HCT116 (cell line): ENCODE measurements around the gene CHRNB4. TPM values are rescaled to one million over a fixed set of nuclear protein-coding genes. Genes with fewer than 3 reads are reported as not detected.

Experiments used
- ATAC-seq: fragments of 200-7000 bp; cut with Tn5 transposase; 2 replicates; pipeline ENCODE4 v1.9.1; 2020; ENCODE audit warnings: mild to moderate bottlenecking, moderate library complexity
- BruUV-seq: library from RNA; stranded (reverse); fragments of 400-500 nt; replicated peaks from 2 replicates; lab custom pipeline; 2021; lab: Mats Ljungman, UMichigan
- CTCF ChIA-PET: fragments of 300-600 bp; sonication (Branson Sonifier 250); formaldehyde crosslinking; loops from one replicate; lab custom pipeline; 2021; ENCODE audit warnings: antibody characterized with exemption; lab: Charles Lee
- POLR2A ChIA-PET: fragments of 300-600, 350-600 bp; sonication (Branson Sonifier 250); formaldehyde crosslinking; loops from one replicate; lab custom pipeline; 2021; ENCODE audit warnings: antibody characterized with exemption; lab: Charles Lee
- RAD21 ChIA-PET, 2 experiments: fragments of 300-600 bp; sonication (Branson Sonifier 250); formaldehyde crosslinking; loops; one replicate each; lab custom pipeline; 2023; ENCODE audit warnings: low total read pairs in 2 of 2; ENCODE audit not compliant: uncharacterized antibody in 2 of 2, unreplicated experiment in 2 of 2, low non-redundant PET in 1 of 2; lab: Charles Lee
- DNase-seq: peaks from one replicate; pipeline ENCODE4 v3.0.0-alpha.2; 2010; ENCODE audit warnings: low read depth, low spot score
- H2AFZ ChIP-seq: fragments of 200-600 bp; shearing (Covaris generic), sonication (generic); 2 replicates; pipeline ENCODE4 v1.6.1; 2017; ENCODE audit warnings: low read depth, mixed run types, mixed read lengths, antibody characterized with exemption, low read length; ENCODE audit not compliant: poor library complexity, severe bottlenecking
- H3K27ac ChIP-seq: 2 replicates; pipeline ENCODE4 v1.5.1; 2012; ENCODE audit warnings: low read depth, low read length
- H3K27me3 ChIP-seq: fragments of 200-600 bp; sonication (generic); 2 replicates; pipeline ENCODE4 v1.6.1; 2016; ENCODE audit warnings: mixed run types, low read length, mixed read lengths; ENCODE audit not compliant: insufficient read depth
- H3K36me3 ChIP-seq, 2 experiments: fragments of 200-500 bp in 1 of 2; fragments of 200-600 bp in 1 of 2; sonication (Bioruptor generic) in 1 of 2; sonication (generic) in 1 of 2; 2 replicates each; pipeline versions ENCODE4 v1.5.1 to v1.6.1; 2014 to 2016; ENCODE audit warnings: low read length in 2 of 2, inconsistent platforms in 1 of 2, mixed read lengths in 1 of 2, mixed run types in 1 of 2; ENCODE audit not compliant: insufficient read depth in 2 of 2, control insufficient read depth in 1 of 2
- H3K4me1 ChIP-seq, 2 experiments: fragments of 200-600 bp in 1 of 2; sonication (generic) in 1 of 2; 2 replicates each; pipeline versions ENCODE4 v1.5.1 to v1.6.1; 2012 to 2017; ENCODE audit warnings: low read length in 2 of 2, inconsistent platforms in 1 of 2, mild to moderate bottlenecking in 1 of 2, mixed read lengths in 1 of 2, mixed run types in 1 of 2, moderate library complexity in 1 of 2; ENCODE audit not compliant: insufficient read depth in 2 of 2, control insufficient read depth in 1 of 2
- H3K4me2 ChIP-seq: fragments of 200-600 bp; sonication (generic); 2 replicates; pipeline ENCODE4 v1.6.1; 2017; ENCODE audit warnings: mixed run types, low read length, mixed read lengths
- H3K4me3 ChIP-seq, 2 experiments: fragments of 200-600 bp in 1 of 2; sonication (generic) in 1 of 2; replicated peaks in 1 of 2; 2 replicates each; pipeline ENCODE4 v1.5.1; 2011 to 2016; ENCODE audit warnings: low read length in 2 of 2, control low read depth in 1 of 2, low read depth in 1 of 2, mild to moderate bottlenecking in 1 of 2, mixed read lengths in 1 of 2, mixed run types in 1 of 2
- H3K79me2 ChIP-seq: fragments of 200-600 bp; sonication (generic); 2 replicates; pipeline ENCODE4 v1.6.1; 2017; ENCODE audit warnings: mild to moderate bottlenecking, mixed run types, low read length, moderate library complexity, mixed read lengths; ENCODE audit not compliant: insufficient read depth
- H3K9ac ChIP-seq: fragments of 200-600 bp; sonication (generic); 2 replicates; pipeline ENCODE4 v1.6.1; 2016; ENCODE audit warnings: low read length, mixed read lengths
- H3K9me2 ChIP-seq: fragments of 200-600 bp; sonication (generic), shearing (Covaris generic); 2 replicates; pipeline ENCODE4 v1.6.1; 2017; ENCODE audit warnings: mixed run types, mild to moderate bottlenecking, moderate library complexity; ENCODE audit not compliant: insufficient read depth
- H3K9me3 ChIP-seq, 2 experiments: fragments of 200-500 bp in 1 of 2; fragments of 200-600 bp in 1 of 2; sonication (Bioruptor generic) in 1 of 2; sonication (generic) in 1 of 2; 2 replicates each; pipeline ENCODE4 v1.6.1; 2014 to 2017; ENCODE audit warnings: low read length in 2 of 2, mixed read lengths in 2 of 2, inconsistent platforms in 1 of 2, low read depth in 1 of 2, mild to moderate bottlenecking in 1 of 2, mixed run types in 1 of 2, moderate library complexity in 1 of 2; ENCODE audit not compliant: control insufficient read depth in 1 of 2, insufficient read depth in 1 of 2
- H4K20me1 ChIP-seq: fragments of 200-600 bp; sonication (generic), shearing (Covaris generic); 2 replicates; pipeline ENCODE4 v1.6.1; 2017; ENCODE audit warnings: mixed run types, mild to moderate bottlenecking, moderate library complexity; ENCODE audit not compliant: insufficient read depth
- EGR1 ChIP-seq: IDR thresholded peaks from 2 replicates; pipeline ENCODE4 v1.6.1; 2012; ENCODE audit warnings: low read depth
- ELF1 ChIP-seq: IDR thresholded peaks from 2 replicates; pipeline ENCODE4 v1.6.1; 2012; ENCODE audit warnings: low read depth, borderline replicate concordance
- EZH2 ChIP-seq: fragments of 200-600 bp; sonication (generic); IDR thresholded peaks from 2 replicates; pipeline ENCODE4 v1.6.1; 2017; ENCODE audit warnings: antibody characterized with exemption, mixed run types
- FOSL1 ChIP-seq: IDR thresholded peaks from 2 replicates; pipeline ENCODE4 v1.6.1; 2012; ENCODE audit warnings: low read depth
- POLR2A ChIP-seq: IDR thresholded peaks from 2 replicates; pipeline ENCODE4 v1.7.0; 2011; ENCODE audit warnings: borderline replicate concordance; ENCODE audit not compliant: insufficient read depth, insufficient read length; ENCODE audit errors: extremely low read depth
- SIN3A ChIP-seq: IDR thresholded peaks from 2 replicates; pipeline ENCODE4 v1.6.1; 2012; ENCODE audit warnings: low read depth
- SP1 ChIP-seq: IDR thresholded peaks from 2 replicates; pipeline ENCODE4 v1.6.1; 2012; ENCODE audit warnings: low read depth
- SRF ChIP-seq: IDR thresholded peaks from 2 replicates; pipeline ENCODE4 v1.6.1; 2012; ENCODE audit warnings: low read depth
- TCF7L2 ChIP-seq: IDR thresholded peaks from 2 replicates; pipeline ENCODE4 v1.7.0; 2011; ENCODE audit warnings: borderline replicate concordance, inconsistent platforms; ENCODE audit not compliant: insufficient read depth, insufficient read length; ENCODE audit errors: extremely low read depth
- YY1 ChIP-seq: IDR thresholded peaks from 2 replicates; pipeline ENCODE4 v1.6.1; 2011; ENCODE audit warnings: low read length, low read depth, moderate library complexity, mild to moderate bottlenecking; ENCODE audit not compliant: insufficient replicate concordance; ENCODE audit errors: extremely low read depth
- ZBTB33 ChIP-seq: IDR thresholded peaks from 2 replicates; pipeline ENCODE4 v1.6.1; 2011; ENCODE audit warnings: mild to moderate bottlenecking, low read length, moderate library complexity; ENCODE audit not compliant: insufficient replicate concordance; ENCODE audit errors: extremely low read depth
- ZFX ChIP-seq: fragments of 450-650 bp; IDR thresholded peaks from 2 replicates; pipeline ENCODE4 v1.6.1; 2017
- intact Hi-C: fragments of 100-400 bp; cut with micrococcal nuclease; formaldehyde crosslinking; loops from 2 replicates; pipeline ENCODE4 v1.10.0; 2022
- total RNA-seq: library from RNA; stranded (reverse); gene quantifications from one replicate; pipeline ENCODE4 v1.2.1, GENCODE V29; 2021; ENCODE audit not compliant: unreplicated experiment

The CHRNB4 gene
- total RNA-seq, 1 experiment from 2014 or later = 2.0 TPM

GRCh38 chr15:78626381-78626995 lies 14.5 kb downstream of the CHRNB4 start:
- no TSS peak for BruUV-seq
- TF ChIP-seq YY1 (no peak), EGR1 (no peak), FOSL1 (no peak), TCF7L2 (no peak), SP1 (no peak), ELF1 (no peak), EZH2 (no peak), SRF (no peak), SIN3A (no peak), POLR2A (no peak)
- H3K27me3 ChIP-seq = no peaks in the 10 kb centered on the region

GRCh38 chr15:78625606-78626280 lies 15.3 kb downstream of the CHRNB4 start:
- no peaks in the 10 kb centered on the region for H3K79me2 ChIP-seq
- H4K20me1 ChIP-seq = no peaks in the 10 kb centered on the region
- no peak overlapping the region for H3K9ac ChIP-seq
- no peaks in the 10 kb centered on the region for H3K9me2 ChIP-seq
- no peaks in the 10 kb centered on the region for H3K36me3 ChIP-seq
- TF ChIP-seq ZBTB33 = no peak
- TF ChIP-seq ZFX = no peak
- H3K4me1 ChIP-seq = no peaks in the 10 kb centered on the region
- no peak overlapping the region for H2AFZ ChIP-seq
- intact Hi-C loops = no loop called here
- DNase-seq = no peak
- ChIA-PET RAD21 (no interaction called here), CTCF (no interaction called here), POLR2A (no interaction called here)
- H3K9me3 ChIP-seq = no peaks in the 10 kb centered on the region
- H3K27ac ChIP-seq = no peak overlapping the region
- H3K4me3 ChIP-seq = no peak overlapping the region
- ATAC-seq = no peak
- no peak overlapping the region for H3K4me2 ChIP-seq
- BruUV-seq = no TSS peak
- no peaks in the 10 kb centered on the region for H3K27me3 ChIP-seq

More at GRCh38 chr15:78626381-78626995, 14.5 kb downstream of the CHRNB4 start:
- H3K4me2 ChIP-seq = no peak overlapping the region
- intact Hi-C loops = no loop called here
- ChIA-PET RAD21 (no interaction called here), POLR2A (no interaction called here), CTCF (no interaction called here)
- H3K27ac ChIP-seq = no peak overlapping the region
- H3K4me3 ChIP-seq = no peak overlapping the region
- H3K9me3 ChIP-seq = no peaks in the 10 kb centered on the region
- no peaks in the 10 kb centered on the region for H3K36me3 ChIP-seq
- no peak overlapping the region for H3K9ac ChIP-seq
- DNase-seq (no peak), ATAC-seq (no peak)
- no peak overlapping the region for H2AFZ ChIP-seq
- H3K4me1 ChIP-seq = no peaks in the 10 kb centered on the region
- H4K20me1 ChIP-seq = no peaks in the 10 kb centered on the region
- no peaks in the 10 kb centered on the region for H3K9me2 ChIP-seq
- H3K79me2 ChIP-seq = no peaks in the 10 kb centered on the region
